Body of pancreas (tissue), 4 donors: ENCODE results near the gene CCR6. TPM values are rescaled to one million over a fixed set of nuclear protein-coding genes. Genes with fewer than 3 reads are reported as not detected.

ENCODE experiments used
- ATAC-seq: fragments of 150-250 bp; one replicate; pipeline ENCODE4 v1.9.1; 2016
- DNase-seq, 4 donors: peaks; one replicate each; pipeline ENCODE4 v3.0.0-alpha.2; 2019
- H3K27ac ChIP-seq, 4 donors: fragments of 200-600 bp; sonication (generic); 1 replicate in 3 of 4; 2 replicates in 1 of 4; pipeline versions ENCODE4 v1.5.1 to v1.6.1; 2016 to 2019; ENCODE audit warnings: mild to moderate bottlenecking in 1 of 4, mixed read lengths in 1 of 4, moderate library complexity in 1 of 4
- H3K27me3 ChIP-seq, 2 donors: fragments of 200-600 bp; sonication (generic); one replicate each; pipeline ENCODE4 v1.6.0; 2016; ENCODE audit warnings: mild to moderate bottlenecking in 1 of 2
- H3K36me3 ChIP-seq, 2 donors: fragments of 200-600 bp; sonication (generic); replicated peaks in 1 of 2; 2 replicates each; pipeline ENCODE4 v1.5.1; 2016; ENCODE audit warnings: low read depth in 2 of 2; ENCODE audit not compliant: insufficient read depth in 1 of 2
- H3K4me1 ChIP-seq: fragments of 200-600 bp; sonication (generic); one replicate; pipeline ENCODE4 v1.6.0; 2016
- H3K4me3 ChIP-seq, 2 donors: fragments of 200-600 bp; sonication (generic); 1 replicate in 1 of 2; 2 replicates in 1 of 2; pipeline ENCODE4 v1.5.1; 2016 to 2019
- H3K9me3 ChIP-seq, 3 donors: fragments of 200-600 bp; sonication (generic); 1 replicate in 2 of 3; 2 replicates in 1 of 3; pipeline ENCODE4 v1.5.1; 2016
- POLR2A ChIP-seq, 3 donors: fragments of 450-650 bp; IDR thresholded peaks; one replicate each; pipeline ENCODE4 v1.6.1; 2016; ENCODE audit warnings: antibody characterized with exemption in 3 of 3, mild to moderate bottlenecking in 2 of 3
- WGBS, 2 donors: methylation state at CpG; one replicate each; pipeline ENCODE4 v1.1.5; 2017; 5-methylcytosine and 5-hydroxymethylcytosine counted together
- intact Hi-C: fragments of 100-400 bp; cut with DNase I; formaldehyde crosslinking; loops from one replicate; pipeline ENCODE4 v1.15.1; 2023
- total RNA-seq, 2 donors: library from RNA; depleted of rRNA; stranded (reverse); fragments of >200 nt; gene quantifications; one replicate each; pipeline ENCODE4 v1.1.0, GENCODE V29; 2016
- TF ChIP-seq, protein P1 (sequence below), 7 experiments: fragments of 450-650 bp in 4 of 7; fragments of 200-600 bp in 3 of 7; sonication (generic) in 3 of 7; IDR thresholded peaks; one replicate each; pipeline ENCODE4 v1.5.1; 2016 to 2019; ENCODE audit warnings: antibody characterized with exemption in 7 of 7

Gene CCR6
- total RNA-seq, 2 donors from 2014 or later = not detected

DNA sequence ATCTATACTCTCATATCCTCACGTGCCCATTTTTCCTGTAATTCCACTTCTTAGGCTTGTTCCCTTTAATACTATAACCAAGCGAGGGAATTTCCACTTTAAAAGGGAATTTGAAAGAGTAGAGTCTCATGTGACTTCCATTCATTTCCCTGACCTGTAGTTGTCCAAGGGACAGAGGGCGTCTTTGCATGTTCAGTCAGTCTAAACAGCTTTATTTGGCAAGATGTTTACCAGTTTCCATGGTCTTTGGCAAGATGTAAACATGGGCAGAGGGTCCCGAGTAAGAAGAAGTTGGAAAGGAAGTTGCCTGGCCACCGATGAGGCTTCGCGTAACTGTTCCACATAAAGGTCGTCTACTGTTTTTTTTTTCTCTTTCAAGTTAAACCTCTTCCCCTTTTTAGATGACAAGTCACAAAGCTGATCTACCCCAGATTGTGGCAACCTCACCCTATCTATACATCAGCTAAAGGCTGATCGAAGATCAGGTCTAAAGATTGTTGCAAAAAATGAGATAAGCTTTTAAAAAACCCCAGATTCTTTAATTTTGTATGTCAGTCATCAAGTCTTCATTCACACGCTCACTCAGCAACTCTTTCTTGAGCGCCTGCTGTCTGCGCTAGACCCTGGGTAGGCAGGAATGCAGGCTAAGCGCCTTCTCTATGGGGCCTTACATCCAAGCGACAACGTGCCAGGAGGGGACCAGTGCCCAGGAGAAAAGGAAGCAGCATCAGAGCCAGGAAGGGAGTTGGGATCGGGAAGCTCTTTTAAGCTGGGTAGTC is 31.7 kb upstream of the CCR6 start:
- Histone ChIP-seq H3K9me3 (peaks cover 0 to 12% (median 0%) of the 10 kb centered on the region in 3 donors), H3K4me3 (no peak overlapping the region), H3K4me1 (no peaks in the 10 kb centered on the region), H3K36me3 (no peaks in the 10 kb centered on the region), H3K27ac (no peak overlapping the region), H3K27me3 (no peaks in the 10 kb centered on the region)
- TF ChIP-seq, protein P1, sequence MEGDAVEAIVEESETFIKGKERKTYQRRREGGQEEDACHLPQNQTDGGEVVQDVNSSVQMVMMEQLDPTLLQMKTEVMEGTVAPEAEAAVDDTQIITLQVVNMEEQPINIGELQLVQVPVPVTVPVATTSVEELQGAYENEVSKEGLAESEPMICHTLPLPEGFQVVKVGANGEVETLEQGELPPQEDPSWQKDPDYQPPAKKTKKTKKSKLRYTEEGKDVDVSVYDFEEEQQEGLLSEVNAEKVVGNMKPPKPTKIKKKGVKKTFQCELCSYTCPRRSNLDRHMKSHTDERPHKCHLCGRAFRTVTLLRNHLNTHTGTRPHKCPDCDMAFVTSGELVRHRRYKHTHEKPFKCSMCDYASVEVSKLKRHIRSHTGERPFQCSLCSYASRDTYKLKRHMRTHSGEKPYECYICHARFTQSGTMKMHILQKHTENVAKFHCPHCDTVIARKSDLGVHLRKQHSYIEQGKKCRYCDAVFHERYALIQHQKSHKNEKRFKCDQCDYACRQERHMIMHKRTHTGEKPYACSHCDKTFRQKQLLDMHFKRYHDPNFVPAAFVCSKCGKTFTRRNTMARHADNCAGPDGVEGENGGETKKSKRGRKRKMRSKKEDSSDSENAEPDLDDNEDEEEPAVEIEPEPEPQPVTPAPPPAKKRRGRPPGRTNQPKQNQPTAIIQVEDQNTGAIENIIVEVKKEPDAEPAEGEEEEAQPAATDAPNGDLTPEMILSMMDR (IDR thresholded peaks at IDR 0.05) = no peak
- TF ChIP-seq POLR2A (IDR thresholded peaks at IDR 0.05) = no peak
- intact Hi-C loops = no loop called here
- ATAC-seq (no peak), DNase-seq (peak in 1 of 4 donors; percentile 19)
- 66 to 79% methylated on average over 16 of the region's 16 CpGs for WGBS, 2 donors

DNA sequence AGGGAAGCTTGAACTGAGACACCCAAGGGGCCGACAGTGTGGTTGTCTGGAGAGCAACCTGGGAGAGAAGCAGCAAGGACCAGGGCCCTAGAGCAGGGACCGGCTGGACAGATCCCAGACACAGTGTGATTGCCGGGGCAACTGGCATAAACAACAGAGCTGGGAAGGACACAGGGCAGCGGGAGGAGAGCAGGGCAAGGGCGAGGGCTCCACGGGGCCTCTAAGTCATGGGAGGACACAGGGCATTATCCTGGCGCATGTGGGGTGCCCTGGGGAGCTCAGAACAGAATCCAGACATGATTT is 31.1 kb upstream of the CCR6 start:
- H3K4me3 ChIP-seq = no peak overlapping the region
- no peaks in the 10 kb centered on the region for H3K4me1 ChIP-seq
- no peaks in the 10 kb centered on the region for H3K27me3 ChIP-seq
- DNase-seq (no peak), ATAC-seq (no peak)
- WGBS, 2 donors = 50 to 56% methylated on average over 7 of the region's 7 CpGs
- no peak overlapping the region for H3K27ac ChIP-seq
- no peak for TF ChIP-seq POLR2A (IDR thresholded peaks at IDR 0.05)
- TF ChIP-seq, protein P1 (IDR thresholded peaks at IDR 0.05) = no peak
- no peaks in the 10 kb centered on the region for H3K36me3 ChIP-seq
- peaks cover 0 to 9% (median 0%) of the 10 kb centered on the region in 3 donors for H3K9me3 ChIP-seq
- intact Hi-C loops = no loop called here

DNA sequence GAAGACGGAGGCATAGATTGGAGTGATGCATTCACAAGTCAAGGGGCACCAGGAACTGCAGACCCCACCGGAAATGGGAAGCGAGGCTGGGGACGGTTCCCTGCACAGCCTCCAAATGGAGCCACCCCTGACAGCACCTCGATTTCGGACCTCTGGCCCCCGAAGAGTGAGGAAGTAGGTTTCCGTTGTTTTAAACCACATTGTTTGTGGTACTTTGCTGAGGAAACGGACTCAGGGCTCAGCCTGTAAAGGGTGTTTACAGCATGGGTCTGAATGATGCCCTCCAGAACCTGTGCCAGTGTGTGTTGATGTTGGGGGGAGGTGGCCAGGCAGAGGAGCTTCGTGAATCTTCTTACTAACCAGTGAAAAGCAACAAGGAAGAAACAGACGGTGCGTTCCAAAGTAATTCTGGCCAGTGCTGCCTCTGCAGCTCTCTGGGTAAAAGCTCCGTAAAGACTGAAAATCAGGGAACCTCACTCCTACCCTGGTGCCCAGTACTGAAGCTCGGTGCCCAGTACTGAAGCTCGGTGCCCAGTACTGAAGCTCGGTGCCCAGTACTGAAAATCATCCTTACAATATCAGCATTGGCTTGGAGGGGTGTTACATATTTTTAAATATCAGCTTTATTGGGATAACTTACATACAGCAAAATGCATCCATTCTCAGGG is 30.1 kb upstream of the CCR6 start:
- Histone ChIP-seq H3K27ac (no peak overlapping the region), H3K36me3 (no peaks in the 10 kb centered on the region), H3K9me3 (no peaks in the 10 kb centered on the region), H3K4me1 (no peaks in the 10 kb centered on the region), H3K27me3 (no peaks in the 10 kb centered on the region), H3K4me3 (no peak overlapping the region)
- TF ChIP-seq POLR2A (IDR thresholded peaks at IDR 0.05) = no peak
- TF ChIP-seq, protein P1 (IDR thresholded peaks at IDR 0.05) = no peak
- DNase-seq (no peak), ATAC-seq (no peak)
- intact Hi-C loops = no loop called here
- 57 to 73% methylated on average over 16 of the region's 16 CpGs for WGBS, 2 donors

- intact Hi-C loops = no loop called here
- H3K4me1 ChIP-seq = no peaks in the 10 kb centered on the region
- WGBS, 2 donors = 89 to 96% methylated on average over 13 to 20 of the region's 20 CpGs
- H3K9me3 ChIP-seq = no peaks in the 10 kb centered on the region
- H3K27ac ChIP-seq = no peak overlapping the region
- H3K27me3 ChIP-seq = no peaks in the 10 kb centered on the region
- TF ChIP-seq, protein P1 (IDR thresholded peaks at IDR 0.05) = no peak
- no peak for TF ChIP-seq POLR2A (IDR thresholded peaks at IDR 0.05)
- no peaks in the 10 kb centered on the region for H3K36me3 ChIP-seq
- H3K4me3 ChIP-seq = no peak overlapping the region
- DNase-seq = no peak
- ATAC-seq = no peak
These were observed 29.4 kb upstream of the CCR6 start for GRCh38 chr6:167093406-167093921.
